Measurements from ENCODE around the gene SCFD1.

SCFD1 gene

DNA sequence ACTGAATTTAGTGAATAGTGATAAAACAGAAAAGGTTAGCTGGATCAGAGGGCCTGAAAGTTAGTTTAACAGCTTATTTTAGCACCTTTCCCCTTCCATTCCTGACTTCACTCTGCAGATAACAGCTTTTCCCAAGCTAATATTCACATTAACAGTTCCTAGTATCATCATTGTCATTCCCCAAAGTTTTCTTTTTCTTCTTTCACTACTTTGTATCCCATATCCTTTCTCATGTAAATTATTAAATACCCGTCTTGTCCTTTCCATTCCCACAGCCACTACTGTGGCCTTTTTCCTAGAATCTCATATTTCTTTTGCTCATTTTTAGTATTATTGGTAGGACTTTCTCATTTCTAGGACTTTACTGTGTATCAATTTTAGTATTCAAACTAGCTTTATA is 70.5 kb downstream of the SCFD1 start:
- no peak overlapping the region for H3K4me3 ChIP-seq (ENCODE audit: insufficient read depth, low read depth, low read length)
- H3K4me1 ChIP-seq (ENCODE audit: control insufficient read depth, insufficient read depth, low read length) = no peaks in the 10 kb centered on the region
- no peaks in the 10 kb centered on the region for H3K36me3 ChIP-seq (ENCODE audit: control insufficient read depth, insufficient read depth, low read length)
- H3K27me3 ChIP-seq (ENCODE audit: control insufficient read depth, insufficient read depth, low read length, poor library complexity, severe bottlenecking) = no peaks in the 10 kb centered on the region
- 50 to 78% methylated on average over 1 of the region's 1 CpG for WGBS, 2 experiments
- no peaks in the 10 kb centered on the region for H3K9me3 ChIP-seq (ENCODE audit: control insufficient read depth, low read length)
- no peak overlapping the region for H3K27ac ChIP-seq (ENCODE audit: insufficient read depth, low read depth, low read length, poor library complexity, severe bottlenecking)

DNA sequence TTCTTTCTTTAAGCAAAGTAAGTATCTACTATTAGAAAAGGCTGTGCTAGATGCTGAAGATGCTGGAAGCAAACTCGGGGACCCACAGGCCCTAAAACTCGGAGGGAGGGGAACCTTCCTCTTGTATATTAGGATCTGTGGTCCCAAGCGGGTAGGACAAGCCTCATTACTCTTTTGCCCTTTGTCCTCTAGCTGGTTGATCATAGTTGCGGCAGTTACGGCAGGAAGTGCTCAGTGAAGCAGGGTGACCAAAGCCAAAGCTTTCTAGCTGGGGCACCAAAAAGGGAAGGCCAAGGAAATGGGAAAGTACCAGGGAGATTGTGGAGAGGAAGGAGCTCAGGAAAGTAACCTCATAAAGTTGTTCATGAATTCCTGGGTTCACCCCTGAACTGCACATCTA is 76.3 kb downstream of the SCFD1 start:
- H3K9me3 ChIP-seq (ENCODE audit: control insufficient read depth, low read length) = no peaks in the 10 kb centered on the region
- 95 to 96% methylated on average over 5 of the region's 5 CpGs for WGBS, 2 experiments
- peaks cover 3% of the 10 kb centered on the region for H3K36me3 ChIP-seq (ENCODE audit: control insufficient read depth, insufficient read depth, low read length)
- H3K4me1 ChIP-seq (ENCODE audit: control insufficient read depth, insufficient read depth, low read length) = no peaks in the 10 kb centered on the region
- H3K27ac ChIP-seq (ENCODE audit: insufficient read depth, low read depth, low read length, poor library complexity, severe bottlenecking) = no peak overlapping the region
- H3K4me3 ChIP-seq (ENCODE audit: insufficient read depth, low read depth, low read length) = no peak overlapping the region
- no peaks in the 10 kb centered on the region for H3K27me3 ChIP-seq (ENCODE audit: control insufficient read depth, insufficient read depth, low read length, poor library complexity, severe bottlenecking)

DNA sequence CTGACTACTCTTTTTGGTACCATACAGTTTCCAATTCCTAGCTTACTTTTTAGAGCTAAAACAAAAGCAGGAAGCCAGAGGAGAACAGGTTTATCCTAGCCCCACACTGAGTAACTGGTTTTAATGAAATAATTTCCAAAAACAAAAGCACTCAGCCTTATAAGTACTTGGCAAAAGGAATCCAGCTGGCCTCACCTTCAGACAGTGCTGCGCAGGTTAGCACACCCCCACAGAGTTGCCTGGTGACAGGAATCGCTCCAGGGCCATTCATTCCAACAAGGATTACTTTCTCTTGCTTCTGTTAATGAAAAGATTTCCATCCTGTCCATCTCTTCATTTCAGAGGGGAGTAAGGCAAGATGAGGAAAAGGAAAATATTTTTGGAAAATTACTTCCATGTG is 84.6 kb downstream of the SCFD1 start:
- no peak overlapping the region for H3K27ac ChIP-seq (ENCODE audit: insufficient read depth, low read depth, low read length, poor library complexity, severe bottlenecking)
- no peaks in the 10 kb centered on the region for H3K27me3 ChIP-seq (ENCODE audit: control insufficient read depth, insufficient read depth, low read length, poor library complexity, severe bottlenecking)
- WGBS, 2 experiments = 86 to 88% methylated on average over 2 of the region's 2 CpGs
- no peak overlapping the region for H3K4me3 ChIP-seq (ENCODE audit: insufficient read depth, low read depth, low read length)
- H3K36me3 ChIP-seq (ENCODE audit: control insufficient read depth, insufficient read depth, low read length) = no peaks in the 10 kb centered on the region
- no peaks in the 10 kb centered on the region for H3K4me1 ChIP-seq (ENCODE audit: control insufficient read depth, insufficient read depth, low read length)
- H3K9me3 ChIP-seq (ENCODE audit: control insufficient read depth, low read length) = no peaks in the 10 kb centered on the region

DNA sequence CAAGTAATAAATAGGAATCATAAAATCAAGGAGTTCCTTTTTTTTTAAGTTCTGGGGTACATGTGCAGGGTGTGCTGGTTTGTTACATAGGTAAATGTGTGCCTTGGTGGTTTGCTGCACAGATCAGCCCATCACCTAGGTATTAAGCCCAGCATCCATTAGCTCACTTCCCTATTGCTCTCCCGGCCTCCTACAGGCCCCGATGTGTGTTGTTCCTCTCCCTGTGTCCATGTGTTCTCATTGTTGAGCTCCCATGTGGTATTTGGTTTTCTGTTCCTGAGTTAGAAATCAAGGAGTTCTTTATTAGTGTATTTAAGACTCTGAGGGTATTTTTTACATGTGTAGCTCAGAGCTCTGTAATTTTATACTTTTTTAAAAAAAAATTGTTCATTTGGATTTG is 86.0 kb downstream of the SCFD1 start:
- no peaks in the 10 kb centered on the region for H3K36me3 ChIP-seq (ENCODE audit: control insufficient read depth, insufficient read depth, low read length)
- H3K27me3 ChIP-seq (ENCODE audit: control insufficient read depth, insufficient read depth, low read length, poor library complexity, severe bottlenecking) = no peaks in the 10 kb centered on the region
- 59 to 64% methylated on average over 2 of the region's 2 CpGs for WGBS, 2 experiments
- no peaks in the 10 kb centered on the region for H3K4me1 ChIP-seq (ENCODE audit: control insufficient read depth, insufficient read depth, low read length)
- no peak overlapping the region for H3K4me3 ChIP-seq (ENCODE audit: insufficient read depth, low read depth, low read length)
- no peak overlapping the region for H3K27ac ChIP-seq (ENCODE audit: insufficient read depth, low read depth, low read length, poor library complexity, severe bottlenecking)
- no peaks in the 10 kb centered on the region for H3K9me3 ChIP-seq (ENCODE audit: control insufficient read depth, low read length)

DNA sequence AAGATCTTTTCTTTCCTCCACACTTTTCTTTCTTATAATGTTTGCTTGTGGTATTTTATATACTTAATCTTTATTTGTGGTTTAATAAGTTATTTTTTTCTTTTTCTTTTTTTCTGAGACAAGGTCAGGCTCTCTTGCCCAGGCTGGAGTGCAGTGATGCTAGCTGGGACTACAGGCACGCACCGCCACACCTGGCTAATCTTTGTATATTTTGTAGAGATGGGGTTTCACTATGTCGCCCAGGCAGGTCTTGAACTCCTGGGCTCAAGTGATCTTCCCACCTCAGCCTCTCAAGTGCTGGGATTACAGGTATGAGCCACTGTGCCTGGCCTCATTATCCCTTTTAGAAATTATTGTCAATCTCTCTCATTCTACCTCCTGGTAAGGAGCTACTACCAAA is 87.1 kb downstream of the SCFD1 start:
- no peak overlapping the region for H3K27ac ChIP-seq (ENCODE audit: insufficient read depth, low read depth, low read length, poor library complexity, severe bottlenecking)
- H3K36me3 ChIP-seq (ENCODE audit: control insufficient read depth, insufficient read depth, low read length) = no peaks in the 10 kb centered on the region
- no peaks in the 10 kb centered on the region for H3K27me3 ChIP-seq (ENCODE audit: control insufficient read depth, insufficient read depth, low read length, poor library complexity, severe bottlenecking)
- no peak overlapping the region for H3K4me3 ChIP-seq (ENCODE audit: insufficient read depth, low read depth, low read length)
- no peaks in the 10 kb centered on the region for H3K9me3 ChIP-seq (ENCODE audit: control insufficient read depth, low read length)
- H3K4me1 ChIP-seq (ENCODE audit: control insufficient read depth, insufficient read depth, low read length) = no peaks in the 10 kb centered on the region
- 86 to 96% methylated on average over 3 of the region's 3 CpGs for WGBS, 2 experiments

DNA sequence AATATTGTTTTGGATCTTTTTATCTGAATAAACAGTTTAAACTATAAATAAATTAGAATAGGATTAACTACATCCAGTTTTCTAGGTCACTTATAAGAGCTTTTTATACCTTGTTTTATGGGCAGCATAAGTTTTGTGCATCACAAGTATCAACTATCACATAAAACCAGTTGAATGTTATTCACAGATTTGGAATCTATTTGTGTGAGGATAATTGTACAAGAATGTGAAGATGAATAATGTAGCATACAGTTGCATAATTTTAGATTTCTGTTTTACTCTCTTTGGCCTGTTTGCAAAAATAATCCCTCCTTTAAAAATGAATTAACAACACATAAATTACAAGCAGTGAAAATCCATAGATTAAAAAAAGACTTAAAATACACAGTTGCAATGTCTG is 88.8 kb downstream of the SCFD1 start:
- no peaks in the 10 kb centered on the region for H3K36me3 ChIP-seq (ENCODE audit: control insufficient read depth, insufficient read depth, low read length)
- H3K4me3 ChIP-seq (ENCODE audit: insufficient read depth, low read depth, low read length) = no peak overlapping the region
- no peaks in the 10 kb centered on the region for H3K4me1 ChIP-seq (ENCODE audit: control insufficient read depth, insufficient read depth, low read length)
- H3K9me3 ChIP-seq (ENCODE audit: control insufficient read depth, low read length) = no peaks in the 10 kb centered on the region
- H3K27me3 ChIP-seq (ENCODE audit: control insufficient read depth, insufficient read depth, low read length, poor library complexity, severe bottlenecking) = no peaks in the 10 kb centered on the region
- H3K27ac ChIP-seq (ENCODE audit: insufficient read depth, low read depth, low read length, poor library complexity, severe bottlenecking) = no peak overlapping the region

DNA sequence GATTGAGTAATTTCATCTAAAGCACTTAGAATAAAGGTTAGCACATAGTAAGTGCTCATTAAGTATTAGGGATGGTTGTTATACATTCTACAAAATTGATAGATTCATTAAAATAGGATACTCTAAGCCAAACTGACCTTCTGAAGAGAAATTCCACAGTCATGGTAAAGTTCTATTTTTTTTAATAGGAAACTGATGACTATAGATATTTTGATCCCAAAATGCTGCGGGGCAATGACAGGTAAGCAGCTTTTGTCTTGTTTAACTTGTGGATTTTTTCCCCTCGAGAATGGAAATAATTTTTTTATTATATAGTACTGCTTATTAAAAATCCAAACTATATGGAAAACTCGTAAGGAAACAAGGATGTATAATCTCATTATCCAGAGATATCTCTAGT is 97.0 kb downstream of the SCFD1 start:
- Histone ChIP-seq H3K4me3 (ENCODE audit: insufficient read depth, low read depth, low read length) (no peak overlapping the region), H3K27ac (ENCODE audit: insufficient read depth, low read depth, low read length, poor library complexity, severe bottlenecking) (no peak overlapping the region), H3K9me3 (ENCODE audit: control insufficient read depth, low read length) (no peaks in the 10 kb centered on the region), H3K36me3 (ENCODE audit: control insufficient read depth, insufficient read depth, low read length) (no peaks in the 10 kb centered on the region), H3K4me1 (ENCODE audit: control insufficient read depth, insufficient read depth, low read length) (no peaks in the 10 kb centered on the region), H3K27me3 (ENCODE audit: control insufficient read depth, insufficient read depth, low read length, poor library complexity, severe bottlenecking) (no peaks in the 10 kb centered on the region)
- WGBS, 2 experiments = 100% methylated on average over 1 to 2 of the region's 3 CpGs

DNA sequence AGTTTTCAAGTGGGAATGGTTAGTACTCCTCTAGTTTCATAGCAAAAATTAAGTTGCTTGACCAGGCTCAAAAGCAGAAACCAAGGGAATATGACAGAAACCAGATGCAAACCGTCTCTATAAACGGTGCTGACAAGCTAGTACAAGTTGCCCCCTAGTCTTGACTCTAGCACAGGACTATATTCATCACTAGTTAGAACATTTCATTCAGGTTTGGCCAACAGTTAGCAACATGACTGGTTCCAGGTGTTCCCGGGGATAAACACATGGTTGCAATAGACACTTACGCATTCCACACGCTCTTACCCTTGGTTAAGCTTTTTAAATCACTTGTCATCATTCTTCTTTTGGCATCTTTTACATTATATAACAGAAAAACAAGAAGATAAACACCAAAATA is 103.6 kb downstream of the SCFD1 start:
- H3K4me1 ChIP-seq (ENCODE audit: control insufficient read depth, insufficient read depth, low read length) = no peaks in the 10 kb centered on the region
- H3K27ac ChIP-seq (ENCODE audit: insufficient read depth, low read depth, low read length, poor library complexity, severe bottlenecking) = no peak overlapping the region
- H3K36me3 ChIP-seq (ENCODE audit: control insufficient read depth, insufficient read depth, low read length) = no peaks in the 10 kb centered on the region
- no peaks in the 10 kb centered on the region for H3K27me3 ChIP-seq (ENCODE audit: control insufficient read depth, insufficient read depth, low read length, poor library complexity, severe bottlenecking)
- no peaks in the 10 kb centered on the region for H3K9me3 ChIP-seq (ENCODE audit: control insufficient read depth, low read length)
- no peak overlapping the region for H3K4me3 ChIP-seq (ENCODE audit: insufficient read depth, low read depth, low read length)
- 94 to 96% methylated on average over 5 of the region's 5 CpGs for WGBS, 2 experiments

DNA sequence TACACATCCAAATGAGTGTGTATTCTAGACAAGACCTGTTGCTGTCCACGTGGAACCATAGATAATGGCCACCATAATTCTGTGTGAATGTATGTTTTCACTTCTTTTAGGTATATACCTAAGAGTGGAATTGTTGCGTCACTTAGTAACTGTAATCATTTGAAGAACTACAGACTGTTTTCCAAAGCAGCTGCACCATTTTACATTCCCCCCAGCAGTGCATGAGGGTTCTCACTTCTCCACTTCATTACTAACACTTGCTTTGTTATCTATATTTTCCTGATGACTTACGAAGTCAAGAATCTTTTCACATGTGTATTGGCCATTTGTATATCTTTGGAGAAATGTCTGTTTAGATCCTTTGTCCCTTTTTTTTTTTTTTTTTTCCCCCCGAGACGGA is 106.4 kb downstream of the SCFD1 start:
- WGBS, 2 experiments = 76 to 84% methylated on average over 4 to 5 of the region's 5 CpGs
- no peaks in the 10 kb centered on the region for H3K36me3 ChIP-seq (ENCODE audit: control insufficient read depth, insufficient read depth, low read length)

DNA sequence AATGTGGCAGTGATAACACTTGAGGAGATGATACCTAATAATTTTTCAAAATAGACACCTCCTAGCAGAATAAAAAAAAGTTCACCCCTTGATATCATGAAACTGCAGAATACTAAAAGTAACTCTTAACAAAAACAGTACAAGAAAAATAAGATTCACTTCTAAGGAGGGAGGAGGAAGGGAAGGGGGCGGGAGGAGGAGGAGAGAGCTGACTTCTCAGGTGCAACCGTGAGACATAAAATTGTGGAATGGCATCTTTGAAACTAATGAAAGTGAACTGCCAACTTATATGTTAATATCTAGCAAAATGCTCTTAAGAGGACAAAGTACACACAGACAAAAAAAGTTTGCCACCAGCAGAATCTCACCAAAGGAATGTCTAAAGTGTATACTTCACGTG is 115.8 kb downstream of the SCFD1 start:
- Histone ChIP-seq H3K27me3 (ENCODE audit: control insufficient read depth, insufficient read depth, low read length, poor library complexity, severe bottlenecking) (no peaks in the 10 kb centered on the region), H3K36me3 (ENCODE audit: control insufficient read depth, insufficient read depth, low read length) (peaks cover 18% of the 10 kb centered on the region), H3K9me3 (ENCODE audit: control insufficient read depth, low read length) (no peaks in the 10 kb centered on the region), H3K4me3 (ENCODE audit: insufficient read depth, low read depth, low read length) (no peak overlapping the region), H3K4me1 (ENCODE audit: control insufficient read depth, insufficient read depth, low read length) (no peaks in the 10 kb centered on the region), H3K27ac (ENCODE audit: insufficient read depth, low read depth, low read length, poor library complexity, severe bottlenecking) (no peak overlapping the region)
- 93 to 97% methylated on average over 2 of the region's 3 CpGs for WGBS, 2 experiments

More for the DNA sequence above, 106.4 kb downstream of the SCFD1 start:
- no peak overlapping the region for H3K4me3 ChIP-seq (ENCODE audit: insufficient read depth, low read depth, low read length)
- H3K4me1 ChIP-seq (ENCODE audit: control insufficient read depth, insufficient read depth, low read length) = no peaks in the 10 kb centered on the region
- H3K27ac ChIP-seq (ENCODE audit: insufficient read depth, low read depth, low read length, poor library complexity, severe bottlenecking) = no peak overlapping the region
- H3K9me3 ChIP-seq (ENCODE audit: control insufficient read depth, low read length) = no peaks in the 10 kb centered on the region
- H3K27me3 ChIP-seq (ENCODE audit: control insufficient read depth, insufficient read depth, low read length, poor library complexity, severe bottlenecking) = no peaks in the 10 kb centered on the region

DNA sequence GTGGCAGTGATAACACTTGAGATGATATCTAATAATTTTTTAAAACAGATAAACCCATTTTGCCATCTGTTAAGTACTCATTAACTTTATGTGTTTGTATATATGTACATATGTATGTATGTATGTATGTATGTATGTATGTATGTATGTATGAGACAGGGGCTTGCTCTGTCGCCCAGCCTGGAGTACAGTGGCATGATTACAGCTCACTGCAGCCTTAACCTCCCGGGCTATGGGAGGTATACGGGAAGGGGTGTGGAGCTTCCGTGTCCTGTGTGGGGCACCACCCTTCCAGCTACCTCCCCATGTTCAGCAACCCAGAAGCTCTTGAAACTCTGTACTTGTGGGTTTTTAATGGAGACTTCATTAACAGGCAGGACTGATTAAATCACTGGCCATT is 116.9 kb downstream of the SCFD1 start:
- Histone ChIP-seq H3K9me3 (ENCODE audit: control insufficient read depth, low read length) (no peaks in the 10 kb centered on the region), H3K27ac (ENCODE audit: insufficient read depth, low read depth, low read length, poor library complexity, severe bottlenecking) (no peak overlapping the region), H3K4me3 (ENCODE audit: insufficient read depth, low read depth, low read length) (no peak overlapping the region), H3K36me3 (ENCODE audit: control insufficient read depth, insufficient read depth, low read length) (peaks cover 18% of the 10 kb centered on the region), H3K4me1 (ENCODE audit: control insufficient read depth, insufficient read depth, low read length) (no peaks in the 10 kb centered on the region), H3K27me3 (ENCODE audit: control insufficient read depth, insufficient read depth, low read length, poor library complexity, severe bottlenecking) (no peaks in the 10 kb centered on the region)
- 92 to 98% methylated on average over 4 of the region's 4 CpGs for WGBS, 2 experiments

Measured in ectodermal cell (in vitro differentiated cells).